ENCODE data around the gene TMEM62.
"Not testable (repeated sequence)": the region's sequence is repeated elsewhere in the genome, so short reads cannot be mapped to it uniquely, and the experiment has no call there.

The TMEM62 gene

DNA sequence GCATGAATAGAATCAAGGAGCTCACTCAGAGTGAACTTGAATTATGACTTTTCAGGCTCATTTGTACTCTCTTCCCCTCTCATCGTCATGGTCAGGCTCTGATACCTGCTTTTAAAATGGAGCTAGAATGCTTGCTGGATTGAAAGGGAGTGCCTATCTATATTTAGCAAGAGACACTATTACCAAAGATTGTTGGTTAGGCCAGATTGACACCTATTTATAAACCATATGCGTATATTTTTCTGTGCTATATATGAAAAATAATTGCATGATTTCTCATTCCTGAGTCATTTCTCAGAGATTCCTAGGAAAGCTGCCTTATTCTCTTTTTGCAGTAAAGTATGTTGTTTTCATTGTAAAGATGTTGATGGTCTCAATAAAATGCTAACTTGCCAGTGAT is 61.4 kb downstream of the TMEM62 start:
- TF ChIP-seq JUND (IDR thresholded peaks at IDR 0.05; ENCODE audit: low read depth): no peak
- in situ Hi-C loops (cut with HindIII; ENCODE audit: low pct_unique_long_range_greater_than_20kb, low sequenced_read_pairs): no loop called here
- DNase-seq (ENCODE audit: low read depth in 1 of 2, low spot score in 1 of 2): no peak

GRCh38 chr15:43196760-43197548 is 63.6 kb downstream of the TMEM62 start:
- TF ChIP-seq JUND (IDR thresholded peaks at IDR 0.05; ENCODE audit: low read depth): no peak
- DNase-seq (ENCODE audit: low read depth in 1 of 2, low spot score in 1 of 2): no peak
- in situ Hi-C loops (cut with HindIII; ENCODE audit: low pct_unique_long_range_greater_than_20kb, low sequenced_read_pairs): no loop called here

DNA sequence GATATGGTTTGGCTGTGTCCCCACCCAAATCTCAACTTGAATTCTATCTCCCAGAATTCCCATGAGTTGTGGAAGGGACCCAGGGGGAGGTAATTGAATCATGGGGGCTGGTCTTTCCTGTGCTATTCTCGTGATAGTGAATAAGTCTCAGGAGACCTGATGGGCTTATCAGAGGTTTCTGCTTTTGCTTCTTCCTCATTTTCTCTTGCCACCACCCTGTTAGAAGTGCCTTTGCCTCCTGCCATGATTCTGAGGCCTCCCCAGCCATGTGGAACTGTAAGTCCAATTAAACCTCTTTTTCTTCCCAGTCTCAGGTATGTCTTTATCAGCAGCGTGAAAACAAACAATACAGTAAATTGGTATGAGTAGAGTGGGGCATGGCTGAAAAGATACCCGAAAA is 64.4 kb downstream of the TMEM62 start:
- in situ Hi-C loops (cut with HindIII; ENCODE audit: low pct_unique_long_range_greater_than_20kb, low sequenced_read_pairs); DNase-seq (ENCODE audit: low read depth in 1 of 2, low spot score in 1 of 2): not testable (repeated sequence)

DNA sequence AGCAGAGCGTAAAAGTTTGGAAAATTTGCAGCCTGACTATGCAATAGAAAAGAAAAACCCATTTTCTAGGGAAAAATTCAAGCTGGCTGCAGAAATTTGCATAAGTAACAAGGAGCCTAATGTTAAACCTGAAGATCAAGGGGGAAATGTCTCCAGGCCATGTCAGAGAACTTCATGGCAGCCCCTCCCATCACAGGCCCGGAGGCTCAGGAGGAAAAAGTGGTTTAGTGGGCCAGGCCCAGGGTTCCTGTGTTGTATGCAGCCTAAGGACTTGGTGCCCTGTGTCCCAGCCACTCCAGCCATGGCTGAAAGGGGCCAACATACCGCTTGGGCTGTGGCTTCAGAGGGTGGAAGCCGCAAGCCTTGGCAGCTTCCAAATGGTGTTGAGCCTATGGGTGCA is 65.2 kb downstream of the TMEM62 start:
- DNase-seq (ENCODE audit: low read depth in 1 of 2, low spot score in 1 of 2); in situ Hi-C loops (cut with HindIII; ENCODE audit: low pct_unique_long_range_greater_than_20kb, low sequenced_read_pairs): not testable (repeated sequence)

DNA sequence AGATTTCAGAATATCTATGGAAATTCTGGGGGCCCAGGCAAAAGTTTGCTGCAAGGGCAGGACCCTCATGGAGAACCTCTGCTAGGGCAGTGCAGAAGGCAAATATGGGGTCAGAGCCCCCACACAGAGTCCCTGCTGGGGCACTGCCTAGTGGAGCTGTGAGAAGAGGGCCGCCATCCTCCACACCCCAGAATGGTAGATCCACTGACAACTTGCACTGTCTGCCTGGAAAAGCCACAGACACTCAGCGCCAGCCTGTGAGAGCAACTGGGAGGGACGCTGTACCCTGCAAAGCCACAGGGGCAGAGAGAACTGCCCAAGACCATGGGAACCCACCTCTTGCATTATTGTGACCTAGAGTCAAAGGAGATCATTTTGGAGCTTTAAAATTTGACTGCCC is 65.6 kb downstream of the TMEM62 start:
- no peak for TF ChIP-seq JUND (IDR thresholded peaks at IDR 0.05; ENCODE audit: low read depth)
- in situ Hi-C loops (cut with HindIII; ENCODE audit: low pct_unique_long_range_greater_than_20kb, low sequenced_read_pairs): no loop called here
- DNase-seq (ENCODE audit: low read depth in 1 of 2, low spot score in 1 of 2): no peak

DNA sequence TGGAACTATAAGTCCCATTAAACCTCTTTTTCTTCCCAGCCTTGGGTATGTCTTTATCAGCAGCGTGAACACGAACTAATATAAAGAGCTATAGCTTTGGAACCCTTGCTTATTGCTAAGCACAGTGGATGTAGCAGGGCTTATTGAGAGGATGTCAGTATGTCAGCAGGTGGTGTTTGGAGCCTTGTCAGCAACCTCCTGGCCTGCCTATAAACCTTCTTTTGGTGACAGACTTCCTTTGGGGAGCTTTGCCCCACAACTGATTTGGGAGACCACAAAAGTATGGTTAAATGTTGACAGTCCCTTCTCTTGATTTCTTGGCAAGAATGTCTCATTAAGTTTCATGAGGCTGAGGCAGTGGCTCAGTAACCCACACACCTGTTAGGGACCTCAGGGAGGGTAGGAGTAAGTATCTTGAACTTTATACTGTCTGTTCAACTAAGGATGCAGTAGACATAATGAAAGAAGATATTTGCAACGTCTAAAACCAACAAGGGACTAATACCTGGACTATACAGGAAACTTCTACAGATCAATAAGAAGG is 66.6 kb downstream of the TMEM62 start:
- no peak for DNase-seq (ENCODE audit: low read depth in 1 of 2, low spot score in 1 of 2)
- no peak for TF ChIP-seq JUND (IDR thresholded peaks at IDR 0.05; ENCODE audit: low read depth)
- in situ Hi-C loops (cut with HindIII; ENCODE audit: low pct_unique_long_range_greater_than_20kb, low sequenced_read_pairs): no loop called here

DNA sequence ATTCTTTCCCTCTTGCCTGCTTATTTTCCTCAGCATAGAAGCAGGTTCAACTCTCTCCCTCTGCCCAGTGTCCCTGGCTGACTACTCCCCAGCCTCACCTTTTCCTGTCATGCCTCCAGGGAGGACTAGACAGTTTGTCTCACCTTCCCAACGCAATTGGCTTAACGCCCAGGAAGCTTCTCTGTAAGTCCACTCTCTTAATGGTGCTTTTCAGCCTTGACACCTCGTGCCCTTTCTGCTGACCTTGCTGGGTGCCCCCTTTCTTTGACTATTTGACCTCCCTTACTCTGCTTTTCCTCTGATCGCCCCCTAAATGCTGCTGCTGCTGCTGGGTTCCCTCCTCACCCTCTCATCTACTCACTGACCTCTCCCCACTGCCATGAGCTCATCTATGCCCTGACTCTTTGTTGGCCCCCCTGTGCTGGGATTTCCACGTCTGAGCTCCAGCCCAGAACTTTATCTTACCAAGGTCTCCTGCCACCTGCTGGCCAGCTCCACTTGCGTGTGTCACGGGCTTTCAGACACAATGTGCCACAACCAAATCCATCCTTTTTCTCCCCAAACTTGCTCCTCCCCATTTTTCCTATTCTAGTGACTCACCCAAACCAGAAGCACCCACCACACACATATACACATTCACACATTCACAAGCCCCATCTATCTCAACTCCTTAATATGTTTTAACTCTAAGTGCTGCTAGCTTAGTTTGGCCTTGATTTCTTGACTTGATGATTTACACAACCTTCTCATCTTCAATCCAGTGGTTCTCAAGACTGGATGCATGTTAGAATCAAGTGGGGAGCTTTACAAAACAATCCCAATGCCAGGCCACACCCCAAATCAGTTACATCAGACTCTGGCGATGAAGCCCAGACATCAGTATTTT is 70.9 kb downstream of the TMEM62 start:
- TF ChIP-seq JUND (IDR thresholded peaks at IDR 0.05; ENCODE audit: low read depth): no peak
- in situ Hi-C loops (cut with HindIII; ENCODE audit: low pct_unique_long_range_greater_than_20kb, low sequenced_read_pairs): no loop called here
- peak; percentile 52 to 62 for DNase-seq (ENCODE audit: low read depth in 1 of 2, low spot score in 1 of 2)

GRCh38 chr15:43206054-43206453 is 72.7 kb downstream of the TMEM62 start:
- in situ Hi-C loops (cut with HindIII; ENCODE audit: low pct_unique_long_range_greater_than_20kb, low sequenced_read_pairs): no loop called here
- no peak for TF ChIP-seq JUND (IDR thresholded peaks at IDR 0.05; ENCODE audit: low read depth)
- DNase-seq (ENCODE audit: low read depth in 1 of 2, low spot score in 1 of 2): no peak

GRCh38 chr15:43207024-43207423 is 73.6 kb downstream of the TMEM62 start:
- no peak for TF ChIP-seq JUND (IDR thresholded peaks at IDR 0.05; ENCODE audit: low read depth)
- no peak for DNase-seq (ENCODE audit: low read depth in 1 of 2, low spot score in 1 of 2)
- in situ Hi-C loops (cut with HindIII; ENCODE audit: low pct_unique_long_range_greater_than_20kb, low sequenced_read_pairs): no loop called here

GRCh38 chr15:43208052-43209002 is 74.9 kb downstream of the TMEM62 start:
- in situ Hi-C loops (cut with HindIII; ENCODE audit: low pct_unique_long_range_greater_than_20kb, low sequenced_read_pairs): no loop called here
- DNase-seq (ENCODE audit: low read depth in 1 of 2, low spot score in 1 of 2): no peak
- TF ChIP-seq JUND (IDR thresholded peaks at IDR 0.05; ENCODE audit: low read depth): no peak

DNA sequence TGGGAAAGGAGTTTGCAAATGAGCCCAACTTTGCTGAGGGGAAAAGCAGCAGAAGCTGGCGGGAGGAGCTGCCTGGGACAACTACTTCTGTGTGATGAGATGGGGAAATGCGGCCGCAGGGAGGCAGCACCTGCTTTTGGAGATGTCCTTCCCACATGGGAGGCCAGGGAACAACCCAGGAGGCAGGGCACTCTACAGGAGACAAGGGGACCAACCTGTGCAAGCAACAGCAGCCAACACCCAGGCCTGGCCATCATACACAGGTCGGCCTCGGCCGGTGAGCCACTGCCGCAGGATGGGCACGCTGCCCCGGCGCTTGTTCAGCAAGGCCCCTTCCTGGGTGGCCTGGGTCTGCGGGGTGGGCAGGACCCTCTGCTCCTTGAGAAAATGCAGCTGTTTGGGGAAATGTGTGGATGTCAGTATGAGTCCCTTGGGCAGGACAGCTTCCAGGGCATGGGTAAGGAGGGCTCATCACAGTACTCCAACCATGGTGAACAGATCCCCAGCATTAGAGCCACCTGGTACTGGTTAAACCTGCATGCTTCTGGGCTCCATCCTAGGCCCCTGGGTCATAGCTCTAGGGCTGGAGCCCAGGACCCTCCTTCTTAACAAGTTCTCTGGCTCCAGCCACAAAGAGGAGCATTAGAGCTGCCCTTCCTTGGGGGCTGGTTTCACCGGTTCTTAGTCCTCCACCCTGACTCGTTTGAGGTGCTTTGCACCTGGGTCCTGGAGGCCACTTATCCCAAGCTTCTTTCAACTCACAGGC is 75.9 kb downstream of the TMEM62 start:
- in situ Hi-C loops (cut with HindIII; ENCODE audit: low pct_unique_long_range_greater_than_20kb, low sequenced_read_pairs): no loop called here
- no peak for TF ChIP-seq JUND (IDR thresholded peaks at IDR 0.05; ENCODE audit: low read depth)
- DNase-seq (ENCODE audit: low read depth in 1 of 2, low spot score in 1 of 2): peak; percentile 36 to 56

Data from T47D (cell line).